Endodermal cell (in vitro differentiated cells): ENCODE measurements around the gene FPR3. TPM values are rescaled to one million over a fixed set of nuclear protein-coding genes. Genes with fewer than 3 reads are reported as not detected.

Experiments used
- DNase-seq: peaks from one replicate; pipeline ENCODE4 v3.0.0-alpha.2; 2017
- H3K27ac ChIP-seq: 2 replicates; pipeline ENCODE4 v1.5.1; 2013; ENCODE audit warnings: mild to moderate bottlenecking, low read depth, low read length, moderate library complexity
- H3K27me3 ChIP-seq: 2 replicates; pipeline ENCODE4 v1.6.1; 2013; ENCODE audit warnings: mild to moderate bottlenecking, low read length, moderate library complexity; ENCODE audit not compliant: insufficient read depth, control insufficient read depth, poor library complexity, severe bottlenecking
- H3K36me3 ChIP-seq: 2 replicates; pipeline ENCODE4 v1.7.0; 2013; ENCODE audit warnings: mild to moderate bottlenecking, low read length, moderate library complexity; ENCODE audit not compliant: control insufficient read depth, insufficient read depth
- H3K4me1 ChIP-seq: one replicate; pipeline ENCODE4 v1.7.0; 2013; ENCODE audit warnings: low read length; ENCODE audit not compliant: control insufficient read depth, insufficient read depth
- H3K4me3 ChIP-seq: 2 replicates; pipeline ENCODE4 v1.5.1; 2013; ENCODE audit warnings: mild to moderate bottlenecking, low read length, moderate library complexity
- H3K9ac ChIP-seq: 2 replicates; pipeline ENCODE4 v1.6.1; 2013; ENCODE audit warnings: mild to moderate bottlenecking, low read length, moderate library complexity; ENCODE audit not compliant: poor library complexity, severe bottlenecking; ENCODE audit errors: extremely low read depth
- H3K9me3 ChIP-seq: 2 replicates; pipeline ENCODE4 v1.6.1; 2013; ENCODE audit warnings: mild to moderate bottlenecking, low read length, moderate library complexity; ENCODE audit not compliant: control insufficient read depth
- H3K27ac Mint-ChIP-seq: 2 replicates; pipeline ENCODE4 v1.8.0; 2020; ENCODE audit warnings: mixed read lengths
- H3K27me3 Mint-ChIP-seq: 2 replicates; pipeline ENCODE4 v1.8.0; 2021; ENCODE audit warnings: mild to moderate bottlenecking, mixed read lengths; ENCODE audit not compliant: insufficient read depth
- H3K36me3 Mint-ChIP-seq: 2 replicates; pipeline ENCODE4 v1.8.0; 2020; ENCODE audit warnings: low read depth, mixed read lengths
- H3K4me1 Mint-ChIP-seq: 2 replicates; pipeline ENCODE4 v1.8.0; 2020; ENCODE audit warnings: mixed read lengths
- H3K4me3 Mint-ChIP-seq: 2 replicates; pipeline ENCODE4 v1.8.0; 2020; ENCODE audit warnings: mild to moderate bottlenecking, moderate library complexity, mixed read lengths
- H3K9me3 Mint-ChIP-seq: 2 replicates; pipeline ENCODE4 v1.8.0; 2020; ENCODE audit warnings: mild to moderate bottlenecking, mixed read lengths
- WGBS, 2 experiments: methylation state at CpG; one replicate each; pipeline versions ENCODE4 v1.1.5 to v1.1.7; 2013; ENCODE audit warnings: missing lambda C conversion rate in 2 of 2, mixed read lengths in 1 of 2; ENCODE audit not compliant: insufficient coverage in 1 of 2, insufficient read length in 1 of 2; 5-methylcytosine and 5-hydroxymethylcytosine counted together
- total RNA-seq, 2 donors: library from RNA; stranded (reverse); fragmentation: NEBNext Ultra II Directional in 1 of 2; extraction: Animal tissue kit (Norgen Biotek cat#: 25700) in 1 of 2; gene quantifications; 2 replicates in 1 of 2; 3 replicates in 1 of 2; pipeline ENCODE4 v1.2.1, GENCODE V29; 2021
- TF ChIP-seq, protein P1 (sequence below): fragments of 200-600 bp; sonication (generic); conservative IDR thresholded peaks from 2 replicates; pipeline ENCODE4 v1.5.0; 2021; ENCODE audit warnings: antibody characterized with exemption, mild to moderate bottlenecking

FPR3 gene
- total RNA-seq, 2 donors from 2014 or later: not detected

GRCh38 chr19:51873097-51873496 lies 78.1 kb downstream of the FPR3 start:
- Histone ChIP-seq H3K36me3 (peaks cover 92% of the 10 kb centered on the region), H3K4me3 (peak overlapping the region; percentile 74), H3K4me1 (no peaks in the 10 kb centered on the region), H3K9ac (no peak overlapping the region), H3K9me3 (peaks cover 100% of the 10 kb centered on the region), H3K27me3 (no peaks in the 10 kb centered on the region), H3K27ac (no peak overlapping the region)
- TF ChIP-seq, protein P1, sequence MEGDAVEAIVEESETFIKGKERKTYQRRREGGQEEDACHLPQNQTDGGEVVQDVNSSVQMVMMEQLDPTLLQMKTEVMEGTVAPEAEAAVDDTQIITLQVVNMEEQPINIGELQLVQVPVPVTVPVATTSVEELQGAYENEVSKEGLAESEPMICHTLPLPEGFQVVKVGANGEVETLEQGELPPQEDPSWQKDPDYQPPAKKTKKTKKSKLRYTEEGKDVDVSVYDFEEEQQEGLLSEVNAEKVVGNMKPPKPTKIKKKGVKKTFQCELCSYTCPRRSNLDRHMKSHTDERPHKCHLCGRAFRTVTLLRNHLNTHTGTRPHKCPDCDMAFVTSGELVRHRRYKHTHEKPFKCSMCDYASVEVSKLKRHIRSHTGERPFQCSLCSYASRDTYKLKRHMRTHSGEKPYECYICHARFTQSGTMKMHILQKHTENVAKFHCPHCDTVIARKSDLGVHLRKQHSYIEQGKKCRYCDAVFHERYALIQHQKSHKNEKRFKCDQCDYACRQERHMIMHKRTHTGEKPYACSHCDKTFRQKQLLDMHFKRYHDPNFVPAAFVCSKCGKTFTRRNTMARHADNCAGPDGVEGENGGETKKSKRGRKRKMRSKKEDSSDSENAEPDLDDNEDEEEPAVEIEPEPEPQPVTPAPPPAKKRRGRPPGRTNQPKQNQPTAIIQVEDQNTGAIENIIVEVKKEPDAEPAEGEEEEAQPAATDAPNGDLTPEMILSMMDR: no peak
- Mint-ChIP-seq H3K4me3 (no peak overlapping the region), H3K9me3 (peaks cover 99% of the 10 kb centered on the region), H3K27me3 (no peaks in the 10 kb centered on the region), H3K27ac (no peak overlapping the region), H3K4me1 (no peaks in the 10 kb centered on the region), H3K36me3 (peaks cover 100% of the 10 kb centered on the region)
- DNase-seq: no peak
- 98 to 100% methylated on average over 4 of the region's 4 CpGs for WGBS, 2 experiments

Other genes with a start within 250 kb of the FPR3 start
- 10 to 100 TPM; 10.8 to 11.3 TPM for gene ZNF175, start 223.9 kb upstream of the FPR3 start, total RNA-seq
- not detected for gene SIGLEC5, start 164.8 kb upstream of the FPR3 start, total RNA-seq
- not detected for gene SIGLEC14, start 148.3 kb upstream of the FPR3 start, total RNA-seq
- gene SPACA6, start 101.8 kb upstream of the FPR3 start, total RNA-seq: 10 to 100 TPM; 18.4 to 26.8 TPM
- gene HAS1, start 71.2 kb upstream of the FPR3 start, total RNA-seq: under 1 TPM in 1 of 2 donors, not detected in 1; 0.22 TPM
- not detected for gene FPR1, start 43.3 kb upstream of the FPR3 start, total RNA-seq
- gene FPR2, start 34.0 kb upstream of the FPR3 start, total RNA-seq: under 1 TPM in 1 of 2 donors, not detected in 1; 0.11 TPM
- gene ZNF577, start 92.8 kb downstream of the FPR3 start, total RNA-seq: 10 to 100 TPM; 25.8 to 31.1 TPM
- gene ZNF649, start 109.9 kb downstream of the FPR3 start, total RNA-seq: 10 to 100 TPM; 61.0 to 69.3 TPM
- gene ZNF613, start 132.3 kb downstream of the FPR3 start, total RNA-seq: 10 to 100 TPM; 17.5 to 22.5 TPM
- 10 to 100 TPM in 1 of 2 donors, 1 to 10 TPM in 1; 8.3 to 11.2 TPM for gene ZNF350, start 191.7 kb downstream of the FPR3 start, total RNA-seq
- 10 to 100 TPM; 19.3 to 29.1 TPM for gene ZNF615, start 213.1 kb downstream of the FPR3 start, total RNA-seq
- 10 to 100 TPM; 46.2 to 66.7 TPM for gene ZNF614, start 233.2 kb downstream of the FPR3 start, total RNA-seq